GM18520 (cell line): ENCODE measurements around the gene CELF4.
"Not testable (repeated sequence)": the region's sequence is repeated elsewhere in the genome, so short reads cannot be mapped to it uniquely, and the experiment has no call there.

Source experiments
- ATAC-seq: cut with Tn5 transposase; IDR thresholded peaks from one replicate; pipeline ENCODE4 v1.9.1; 2021; ENCODE audit not compliant: unreplicated experiment

CELF4 gene

DNA sequence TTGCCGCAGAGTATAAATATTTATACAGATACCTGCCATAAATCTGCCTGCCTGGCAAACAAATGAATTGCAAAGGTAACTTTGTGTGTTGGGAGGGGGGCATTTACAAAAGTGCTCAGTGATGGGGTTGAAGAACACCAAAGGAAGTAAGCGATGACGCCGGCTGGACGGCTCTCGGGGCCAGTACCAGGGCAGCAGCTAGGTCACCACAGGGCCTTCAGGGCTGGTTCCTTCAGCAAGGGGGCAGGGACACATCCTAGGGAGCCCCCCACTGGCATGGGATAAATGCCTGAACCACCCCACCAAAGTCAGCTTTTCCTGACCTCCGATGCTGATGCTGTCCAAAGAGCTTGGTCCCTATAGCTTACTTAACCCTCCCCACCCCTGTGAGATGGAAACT, 190.4 kb downstream of the CELF4 start:
- ATAC-seq = no peak

DNA sequence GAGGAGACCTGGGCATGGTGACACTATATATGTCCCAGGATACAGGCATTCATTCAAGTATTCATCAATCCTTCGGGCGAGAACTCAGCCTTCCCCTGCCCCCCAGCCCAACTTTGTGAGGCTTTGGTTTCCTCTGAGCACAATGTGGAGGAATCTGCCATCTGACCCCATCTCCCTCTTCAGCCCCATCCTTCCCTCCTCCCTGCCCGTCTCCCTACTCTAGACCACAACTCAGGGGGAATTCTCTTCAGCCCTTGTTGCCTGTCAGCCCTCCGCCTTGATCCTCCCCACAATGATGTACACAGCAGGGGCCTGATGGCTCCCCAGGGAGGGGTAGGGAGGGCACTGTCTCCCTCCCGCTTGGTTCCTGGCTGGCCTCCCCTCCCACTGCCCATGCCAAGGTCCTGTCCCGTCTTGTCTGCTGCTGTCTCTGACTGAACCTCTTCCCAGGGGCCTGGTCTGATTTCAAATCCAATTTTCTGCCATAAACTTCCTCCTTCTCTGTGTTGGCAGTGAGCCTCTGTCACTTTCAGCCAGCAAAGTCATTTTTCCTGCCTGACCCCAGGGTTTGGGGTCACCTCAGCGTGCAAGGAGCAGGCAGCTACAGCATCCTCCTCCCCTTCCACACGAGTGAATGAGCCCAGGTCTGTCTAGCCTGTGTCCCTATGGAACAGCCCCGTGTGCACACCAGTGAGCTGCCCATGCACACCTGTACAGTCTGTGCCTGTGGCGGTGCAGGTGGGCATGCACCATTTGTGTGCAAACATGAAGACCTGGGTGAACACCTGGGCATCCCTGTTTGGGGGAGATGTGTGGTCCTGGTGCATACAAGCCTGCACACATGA, 197.3 kb downstream of the CELF4 start:
- ATAC-seq = no peak

DNA sequence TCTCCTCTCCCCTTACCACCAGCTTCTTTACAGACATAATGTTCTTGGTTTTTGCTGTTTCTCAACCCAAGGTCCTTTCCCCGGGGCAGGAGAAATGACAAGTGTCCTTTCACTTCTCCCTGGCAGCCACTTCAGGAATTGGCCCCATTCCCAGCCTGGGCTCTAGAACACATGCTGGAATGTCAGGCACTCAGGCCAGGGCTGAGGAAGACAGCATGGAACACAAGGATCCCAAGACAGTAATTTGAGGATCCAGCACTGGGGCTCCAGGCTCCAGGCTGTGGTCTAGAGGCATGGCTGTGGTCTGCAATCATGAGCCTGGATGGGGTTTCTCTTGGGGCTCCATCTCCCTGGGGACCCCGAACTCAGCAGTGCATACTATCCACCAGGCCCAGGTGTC, 201.4 kb downstream of the CELF4 start:
- no peak for ATAC-seq

DNA sequence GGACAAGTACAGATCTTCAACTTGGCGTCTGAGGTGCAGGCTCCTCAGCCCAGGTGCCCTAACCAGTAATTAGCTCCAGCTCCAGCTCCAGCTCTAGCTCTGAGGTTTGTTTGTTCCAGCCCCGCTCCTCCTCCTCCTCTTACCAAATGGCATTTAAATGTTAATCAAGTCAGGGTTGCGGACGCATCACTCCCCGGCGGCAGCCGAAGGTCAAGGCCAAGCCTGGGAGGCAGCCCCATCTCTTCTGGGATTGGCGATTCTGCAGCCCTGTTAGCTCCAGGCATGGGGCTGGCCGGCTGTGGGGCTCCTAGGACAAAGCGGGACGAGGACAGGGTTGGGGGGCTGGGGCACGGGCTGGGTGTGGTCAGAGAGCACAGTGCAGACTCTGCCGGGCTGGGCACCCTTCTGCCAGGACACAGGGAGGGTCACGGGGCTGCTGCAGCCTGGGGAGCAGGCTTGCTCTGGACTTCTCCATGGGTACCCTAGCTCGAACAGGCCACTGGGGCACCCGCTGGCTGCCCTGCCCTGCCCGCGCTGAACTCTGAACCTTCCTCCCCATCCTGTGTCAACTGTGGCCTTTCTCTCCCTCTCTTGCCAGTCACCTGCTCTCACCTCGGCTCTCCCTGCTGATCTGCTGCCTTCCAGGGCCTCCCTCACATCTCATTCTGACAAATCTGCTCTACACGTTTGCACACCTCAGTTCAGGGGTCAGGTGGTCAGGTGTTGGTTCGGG, 203.3 kb downstream of the CELF4 start:
- ATAC-seq = no peak

DNA sequence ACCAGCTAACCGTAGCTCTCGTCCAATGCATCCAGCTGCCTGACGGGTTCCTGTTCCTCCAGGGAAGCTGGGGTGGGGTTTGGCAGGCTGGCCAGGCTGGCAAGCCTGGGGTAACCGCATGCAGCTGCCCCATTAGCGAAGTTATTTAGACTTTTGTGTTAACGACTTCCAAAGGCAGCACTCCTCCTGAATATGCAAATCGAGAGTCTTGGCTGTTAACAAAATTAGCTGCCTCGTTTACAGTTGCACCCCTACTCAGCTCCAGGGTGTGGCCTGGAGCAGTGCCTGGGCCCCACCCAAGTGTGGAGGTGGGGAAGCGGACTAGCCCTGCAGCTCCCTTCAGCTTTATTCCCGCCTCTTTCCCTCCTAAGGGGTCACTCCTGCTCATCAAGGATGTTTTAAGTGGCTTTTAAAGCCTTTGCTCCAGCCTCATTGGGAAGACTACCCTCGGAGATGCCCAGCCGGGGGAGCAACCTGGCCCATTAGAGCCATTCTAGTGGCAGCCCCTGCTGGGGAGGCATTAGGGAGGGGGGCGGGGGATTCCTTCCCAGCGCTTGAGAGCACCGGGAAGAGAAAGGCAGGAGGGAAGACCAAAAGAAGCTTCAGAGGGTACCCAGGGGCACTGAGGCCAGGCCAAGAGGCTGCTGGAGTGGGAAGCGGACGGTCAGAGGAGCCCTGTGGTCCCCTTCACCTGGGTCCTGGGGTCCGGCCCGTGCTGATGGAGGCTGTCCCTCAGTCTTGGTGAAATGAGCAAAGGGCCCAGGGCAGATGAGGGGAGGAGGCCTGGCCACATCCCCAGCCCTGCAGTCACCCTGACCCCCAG, 204.1 kb downstream of the CELF4 start:
- ATAC-seq = no peak

DNA sequence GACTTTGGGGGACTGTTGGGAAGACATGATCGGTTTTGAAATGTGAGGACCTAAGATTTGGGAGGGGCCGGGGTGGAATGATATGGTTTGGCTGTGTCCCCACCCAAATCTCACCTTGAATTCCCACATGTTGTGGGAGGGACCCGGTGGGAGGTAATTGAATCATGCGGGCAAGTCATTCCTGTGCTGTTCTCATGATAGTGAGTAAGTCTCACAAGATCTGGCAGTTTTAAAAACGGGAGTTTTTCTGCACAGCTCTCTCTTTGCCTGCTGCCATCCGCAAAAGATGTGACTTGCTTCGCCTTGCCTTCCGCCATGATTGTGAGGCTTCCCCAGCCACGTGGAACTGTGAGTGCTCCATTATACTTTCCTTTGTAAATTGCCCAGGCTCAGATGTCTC, 207.5 kb downstream of the CELF4 start:
- not testable (repeated sequence) for ATAC-seq

DNA sequence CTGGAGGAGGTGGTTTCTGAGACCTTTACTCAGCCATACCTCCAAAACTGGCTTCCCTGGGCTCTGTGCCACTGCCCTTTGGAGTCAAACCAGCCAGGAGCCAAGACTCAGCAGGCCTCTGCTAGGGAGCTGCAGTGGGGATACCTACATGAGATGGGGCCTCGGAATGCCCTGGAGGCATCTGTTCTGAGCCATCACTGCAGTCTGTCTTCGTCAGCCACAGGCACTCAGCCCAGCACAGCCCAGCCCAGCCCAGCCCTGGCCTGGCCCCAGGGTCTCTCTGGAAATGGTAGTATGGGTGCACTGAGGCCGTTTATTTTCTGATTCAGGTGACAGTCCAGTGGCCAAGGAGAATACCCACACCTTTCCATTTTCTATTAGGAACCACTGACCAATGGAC, 209.8 kb downstream of the CELF4 start:
- no peak for ATAC-seq

DNA sequence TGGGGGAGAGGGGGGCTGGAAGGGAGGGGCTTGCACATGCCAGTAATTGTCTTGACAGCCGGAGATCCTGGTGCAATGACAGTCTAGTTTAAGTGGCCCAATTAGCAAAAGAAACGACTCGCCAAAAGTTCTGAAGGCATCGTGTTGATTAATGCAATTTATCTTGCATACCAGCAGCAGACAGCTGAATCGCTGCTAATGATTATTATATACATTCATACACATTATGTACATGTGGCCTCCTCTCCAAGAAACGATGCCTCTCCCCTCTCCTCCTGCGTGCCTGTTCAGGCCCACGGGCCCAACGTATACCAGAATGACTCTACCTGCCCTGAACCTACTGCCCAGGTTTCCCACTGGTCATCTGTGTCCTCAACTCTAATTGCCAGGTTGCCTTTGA, 214.5 kb downstream of the CELF4 start:
- no peak for ATAC-seq

DNA sequence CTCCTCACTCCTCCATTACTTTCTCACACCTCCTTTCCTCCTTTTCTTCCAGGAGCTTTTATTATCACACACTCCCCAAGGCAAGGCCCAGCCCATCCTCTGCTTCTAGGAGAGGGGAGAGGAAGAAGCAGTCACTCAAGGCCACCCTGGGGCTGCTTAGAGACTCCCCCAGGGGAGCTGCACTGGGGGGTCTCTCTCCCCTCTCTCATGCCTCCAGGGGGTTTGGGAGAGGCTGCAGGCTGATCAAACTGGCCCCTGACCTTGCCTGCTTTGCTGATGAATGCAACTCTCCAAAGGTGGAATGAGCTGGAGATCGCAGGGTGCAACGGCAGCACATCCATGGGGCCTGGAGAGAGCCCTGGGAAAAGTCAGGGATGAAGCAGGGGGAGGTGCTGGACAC, 216.9 kb downstream of the CELF4 start:
- no peak for ATAC-seq

DNA sequence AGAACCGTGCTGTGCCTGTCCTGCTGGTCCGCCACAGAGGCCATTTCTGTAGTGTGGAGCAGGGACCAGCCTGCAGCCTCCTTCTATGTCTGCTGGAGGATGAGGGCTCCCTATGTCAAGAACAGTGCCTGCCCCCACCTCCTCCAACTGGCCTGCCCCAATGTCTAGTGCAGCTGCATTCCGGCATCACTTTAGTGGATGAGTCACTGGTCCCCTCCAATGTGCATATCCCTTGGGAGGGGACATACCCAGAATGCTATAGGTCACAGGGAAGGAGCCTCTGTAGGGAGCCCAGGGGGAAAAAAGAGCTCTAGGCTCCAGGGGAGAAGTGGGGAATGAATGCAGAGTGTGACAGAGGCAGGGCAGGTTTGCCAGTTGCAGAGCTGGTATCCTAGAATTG, 219.6 kb downstream of the CELF4 start:
- ATAC-seq = no peak

DNA sequence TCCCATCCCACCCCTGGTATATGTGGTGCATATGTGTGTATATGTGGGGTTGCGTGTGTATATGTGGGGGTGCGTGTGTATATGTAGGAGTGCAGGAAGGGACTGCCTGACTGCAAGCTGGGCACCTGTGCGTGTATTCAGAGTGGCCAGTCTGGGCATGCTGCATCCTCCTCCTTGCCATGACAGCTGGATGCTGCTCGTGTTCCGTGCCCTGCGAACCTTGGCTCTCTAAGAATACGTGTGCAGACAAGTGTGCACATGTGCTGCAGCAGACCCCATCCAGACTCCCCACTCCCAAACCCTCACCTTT, 222.1 kb downstream of the CELF4 start:
- ATAC-seq = no peak

DNA sequence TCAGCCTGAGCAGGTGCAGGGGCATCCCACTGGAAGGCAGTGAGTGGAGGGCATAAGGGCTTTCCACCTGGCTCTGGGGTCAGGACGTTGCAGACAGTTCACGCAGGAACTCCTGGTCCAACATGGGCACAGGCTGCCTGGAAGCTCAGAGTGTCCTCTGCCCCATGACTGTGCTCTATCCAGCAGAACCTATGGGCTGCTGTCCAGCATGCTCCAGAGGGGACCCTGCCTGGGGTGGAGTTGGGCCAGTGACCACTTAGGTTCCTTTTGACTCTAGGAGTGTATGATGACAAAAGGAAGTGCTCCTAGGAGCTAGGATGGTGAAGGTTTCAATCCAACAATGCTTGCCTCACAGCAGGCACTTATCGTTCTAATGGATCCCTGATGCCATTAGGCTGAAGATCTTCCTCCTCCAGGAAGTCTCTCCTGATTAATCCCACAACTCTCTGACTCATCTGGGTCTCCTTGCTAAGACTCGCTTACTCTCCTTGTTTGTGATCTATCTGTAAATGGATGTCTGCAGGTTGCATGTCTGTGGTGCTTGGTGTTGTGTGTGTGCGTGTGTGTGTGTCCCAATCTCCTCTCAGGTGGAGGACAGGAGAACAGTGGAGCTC, 224.0 kb downstream of the CELF4 start:
- ATAC-seq = no peak

DNA sequence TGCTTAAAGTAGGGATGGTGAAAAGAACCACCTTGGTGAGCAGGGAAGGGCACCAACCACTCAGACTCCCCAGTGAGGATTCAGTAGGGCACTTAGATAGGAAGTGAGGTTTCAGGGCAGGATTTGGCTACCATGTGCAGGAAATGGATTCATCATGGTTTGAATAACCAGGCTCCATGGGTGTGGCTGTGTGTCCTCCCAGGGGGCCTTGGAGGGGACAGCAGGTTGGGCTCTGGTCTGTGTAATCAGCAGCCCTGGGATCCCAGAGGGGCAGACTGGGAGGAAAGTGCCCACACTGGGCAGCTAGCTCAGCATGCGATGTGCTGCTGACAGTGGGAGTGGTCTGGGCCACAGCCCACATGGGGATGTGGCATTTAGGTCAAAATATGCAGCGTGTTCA, 224.6 kb downstream of the CELF4 start:
- ATAC-seq = no peak

DNA sequence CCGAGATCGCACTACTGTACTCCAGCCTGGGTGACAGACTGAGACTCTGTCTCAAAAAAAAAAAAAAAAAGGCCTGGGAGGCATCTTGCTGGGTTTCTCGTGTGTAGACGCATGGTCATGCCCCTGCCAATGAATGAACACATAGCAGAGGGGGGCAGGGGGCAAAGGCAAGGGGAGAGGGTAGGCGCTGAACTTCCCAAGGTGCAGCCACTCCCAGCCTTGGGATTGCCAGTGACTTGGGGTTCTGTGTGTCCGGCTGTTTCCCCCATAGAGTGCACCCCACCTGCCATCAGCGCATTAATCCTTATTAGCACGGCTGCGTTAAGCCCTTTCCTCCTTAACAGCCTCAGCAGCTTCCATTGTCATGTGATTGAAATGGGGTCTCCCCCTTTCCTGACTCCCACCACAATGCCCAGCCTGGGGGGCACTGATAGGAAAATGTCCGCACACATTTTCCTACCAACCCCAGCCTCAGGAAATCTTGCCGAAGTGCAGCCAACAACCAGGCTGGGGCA, 225.8 kb downstream of the CELF4 start:
- no peak for ATAC-seq

DNA sequence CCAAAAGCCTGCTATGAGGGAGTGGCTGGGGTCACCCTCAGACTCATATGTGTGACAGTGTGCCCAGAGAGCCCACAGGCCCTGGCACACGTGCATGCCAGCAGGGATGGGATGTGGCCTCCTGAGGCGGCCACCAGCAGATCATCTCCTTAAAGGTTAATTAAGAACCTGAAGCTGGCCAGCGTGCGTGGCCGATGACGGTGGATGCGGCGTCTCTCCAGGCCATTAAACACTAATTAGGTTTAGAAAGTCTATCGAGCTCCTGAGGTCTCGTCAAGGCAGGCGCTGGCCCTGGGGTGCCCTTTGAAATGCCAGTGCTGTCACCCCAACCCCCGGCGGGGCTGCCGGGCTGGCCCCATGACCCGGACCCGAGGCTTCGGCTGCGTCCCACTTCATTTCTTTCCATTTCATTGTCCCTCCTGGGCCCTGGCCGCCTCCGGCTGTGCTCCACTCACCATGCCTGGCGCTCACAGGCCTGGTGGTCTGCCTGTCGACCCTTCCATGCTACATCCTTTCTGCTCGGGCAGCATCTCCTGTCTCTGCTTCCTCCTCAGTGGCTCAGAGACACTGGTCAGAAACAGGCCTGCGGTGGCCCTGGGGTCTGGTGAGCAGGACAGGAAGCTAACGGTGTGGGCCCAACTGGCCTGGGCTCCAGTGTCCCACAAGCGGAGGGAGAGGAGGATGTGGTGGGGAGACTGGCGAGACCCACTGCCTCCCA, 228.9 kb downstream of the CELF4 start:
- no peak for ATAC-seq

DNA sequence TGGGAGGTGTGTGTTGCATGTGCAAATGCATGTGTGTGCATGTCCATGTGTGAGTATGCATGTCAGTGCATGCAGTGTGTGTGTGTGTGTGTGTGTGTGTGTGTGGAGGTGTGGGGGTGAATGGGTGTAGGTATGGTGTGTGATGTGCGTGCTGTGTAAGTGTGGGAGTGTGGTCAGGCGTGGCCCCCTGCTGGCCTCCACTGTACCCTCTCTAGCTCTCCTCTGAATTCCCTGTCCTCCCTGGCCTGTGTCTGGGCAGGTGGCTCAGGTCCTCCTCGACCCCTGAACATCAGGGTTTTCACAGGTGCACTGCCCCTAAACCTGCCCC, 230.2 kb downstream of the CELF4 start:
- ATAC-seq = no peak

DNA sequence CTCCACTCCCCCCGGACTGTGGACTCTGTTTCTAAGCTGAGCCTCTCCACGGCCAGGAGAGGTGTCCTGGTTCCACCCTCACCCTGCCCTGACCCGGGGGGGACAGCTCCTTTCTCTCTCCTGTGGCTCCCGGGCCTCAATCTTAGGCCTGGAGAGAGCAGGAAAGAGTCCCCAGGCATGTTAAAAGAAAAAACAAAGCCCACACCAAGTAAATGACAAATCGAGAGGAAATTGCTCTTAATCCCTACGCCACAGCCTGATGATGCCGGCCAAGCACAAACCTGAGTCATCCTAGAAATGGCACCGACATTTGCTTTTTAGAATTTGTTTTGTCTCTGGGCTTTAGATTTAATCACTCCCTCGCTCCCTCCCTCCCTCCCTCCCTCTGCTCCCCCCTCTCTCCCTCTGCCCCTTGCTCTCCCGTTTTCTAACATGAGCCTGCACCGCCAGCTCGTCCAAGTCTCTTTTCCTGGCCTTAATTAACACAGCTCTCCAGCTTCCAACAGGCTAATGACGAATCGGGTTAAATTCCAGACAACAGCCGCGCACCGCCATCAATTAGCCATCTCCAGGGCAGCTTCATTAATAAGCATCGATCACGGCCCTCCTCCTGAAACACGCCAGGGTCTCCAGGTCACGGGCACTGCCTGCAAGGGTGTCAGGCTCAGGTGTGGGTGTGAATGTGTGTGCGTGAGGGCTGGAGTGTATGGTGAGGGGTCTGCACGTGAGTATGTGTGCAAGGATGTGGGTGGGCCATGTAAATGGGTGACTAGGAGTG, 230.8 kb downstream of the CELF4 start:
- ATAC-seq = no peak

DNA sequence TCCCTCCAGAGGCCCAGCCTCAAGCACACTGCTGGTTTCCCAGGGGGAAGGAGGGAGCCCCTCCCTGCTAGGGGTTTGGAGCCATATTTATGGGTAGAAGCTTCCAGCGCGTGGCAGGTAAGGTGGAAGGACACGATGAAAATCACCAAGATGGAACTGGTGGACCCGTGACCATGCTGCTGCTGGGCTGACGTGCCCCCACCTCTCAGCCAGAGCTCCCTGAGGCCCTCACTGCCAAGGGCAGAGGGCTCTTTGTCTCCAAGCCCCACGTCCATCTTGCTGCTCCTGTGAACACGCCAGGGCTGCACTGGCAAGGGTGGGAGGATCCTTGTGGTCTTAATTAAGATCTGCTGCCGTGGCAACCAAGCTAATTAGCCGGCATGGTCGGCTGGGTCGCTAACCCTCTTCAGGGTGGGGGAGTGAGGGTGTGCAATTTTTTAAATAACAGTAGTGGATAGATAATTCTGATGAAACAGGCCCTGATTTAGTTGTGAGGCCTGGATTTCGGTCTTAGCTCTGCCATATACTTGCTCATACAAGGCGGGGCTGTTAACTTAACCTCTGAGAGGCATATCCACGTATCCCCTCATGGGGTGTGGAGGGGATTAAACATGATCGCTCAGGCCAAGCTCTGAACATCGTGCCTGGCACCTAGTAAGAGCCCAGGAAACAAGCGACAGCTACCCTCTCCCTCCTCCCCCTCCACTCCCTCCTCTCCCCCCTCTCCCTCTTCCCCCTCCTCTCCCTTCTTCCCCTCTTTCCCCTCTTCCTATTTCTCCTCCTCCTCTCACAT, 232.8 kb downstream of the CELF4 start:
- no peak for ATAC-seq

DNA sequence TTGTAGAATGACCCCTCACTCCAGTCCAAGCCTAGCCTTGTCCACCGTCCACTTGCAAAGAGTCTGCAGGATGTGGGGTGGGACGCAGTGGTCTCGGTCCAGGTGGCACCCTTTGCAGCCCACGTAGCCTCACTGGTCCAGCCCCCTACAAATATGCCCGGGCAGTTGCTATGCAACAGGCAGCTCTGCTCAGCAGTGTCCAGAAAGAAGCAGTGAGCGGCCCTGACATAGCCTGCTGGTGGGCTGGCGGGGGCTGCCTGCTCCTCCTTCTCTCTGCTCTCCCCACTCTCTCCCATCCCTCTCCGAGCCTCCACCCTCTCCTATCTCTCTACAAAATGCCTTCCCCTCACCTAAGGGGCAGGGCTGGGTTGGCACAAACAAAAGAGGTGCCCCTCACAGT, 233.4 kb downstream of the CELF4 start:
- no peak for ATAC-seq
